HTERT RPE-1 (cell line): ENCODE data around the gene RTCA.
"Not testable (repeated sequence)": the region's sequence is repeated elsewhere in the genome, so short reads cannot be mapped to it uniquely, and the experiment has no call there.

Source experiments
- in situ Hi-C: fragments of 300-500 bp; cut with MboI; formaldehyde crosslinking; loops from 4 replicates; pipeline ENCODE4 v1.14.3; 2020; ENCODE audit warnings: low sequenced_read_pairs

RTCA gene

DNA sequence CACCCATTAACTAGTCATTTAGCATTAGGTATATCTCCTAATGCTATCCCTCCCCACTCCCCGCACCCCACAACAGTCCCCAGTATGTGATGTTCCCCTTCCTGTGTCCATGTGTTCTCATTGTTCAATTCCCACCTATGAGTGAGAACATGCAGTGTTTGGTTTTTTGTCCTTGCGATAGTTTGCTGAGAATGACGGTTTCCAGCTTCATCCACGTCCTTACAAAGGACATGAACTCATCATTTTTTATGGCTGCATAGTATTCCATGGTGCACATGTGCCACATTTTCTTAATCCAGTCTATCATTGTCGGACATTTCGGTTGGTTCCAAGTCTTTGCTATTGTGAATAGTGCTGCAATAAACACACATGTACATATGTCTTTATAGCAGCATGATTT is 7.6 kb upstream of the RTCA start:
- in situ Hi-C loops: not testable (repeated sequence)

DNA sequence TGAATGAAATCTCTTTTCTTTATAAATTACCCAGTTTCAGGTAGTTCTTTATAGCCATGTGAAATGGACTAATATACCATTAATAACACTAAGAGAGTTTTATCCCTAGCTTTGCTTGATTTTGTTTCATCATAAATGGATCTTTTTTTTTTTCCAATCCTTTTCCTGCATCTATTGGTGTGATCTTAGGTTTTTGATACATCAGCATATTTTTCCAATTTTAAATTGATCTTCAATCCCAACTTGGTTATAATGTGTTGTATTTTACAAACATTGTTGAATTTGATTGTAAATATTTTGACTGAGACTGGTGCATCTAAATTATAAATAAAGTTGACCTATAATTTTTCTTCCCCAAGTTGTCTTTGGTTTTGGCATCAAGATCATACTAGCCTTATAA is 4.3 kb upstream of the RTCA start:
- in situ Hi-C loops: no loop called here

DNA sequence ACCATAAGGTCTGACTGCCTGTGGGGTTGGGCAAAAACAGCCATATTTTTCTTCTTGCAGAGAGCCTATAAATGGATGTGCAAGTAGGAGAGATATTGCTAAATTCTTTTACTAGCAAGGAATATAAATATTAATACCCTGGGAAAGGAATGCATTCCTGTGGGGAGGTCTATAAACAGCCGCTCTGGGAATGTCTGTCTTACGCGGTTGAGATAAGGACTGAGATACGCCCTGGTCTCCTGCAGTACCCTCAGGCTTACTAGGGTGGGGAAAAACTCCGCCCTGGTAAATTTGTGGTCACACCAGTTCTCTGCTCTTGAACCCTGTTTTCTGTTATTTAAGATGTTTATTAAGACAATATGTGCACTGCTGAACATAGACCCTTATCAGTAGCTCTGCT is 1.9 kb upstream of the RTCA start:
- in situ Hi-C loops: not testable (repeated sequence)

DNA sequence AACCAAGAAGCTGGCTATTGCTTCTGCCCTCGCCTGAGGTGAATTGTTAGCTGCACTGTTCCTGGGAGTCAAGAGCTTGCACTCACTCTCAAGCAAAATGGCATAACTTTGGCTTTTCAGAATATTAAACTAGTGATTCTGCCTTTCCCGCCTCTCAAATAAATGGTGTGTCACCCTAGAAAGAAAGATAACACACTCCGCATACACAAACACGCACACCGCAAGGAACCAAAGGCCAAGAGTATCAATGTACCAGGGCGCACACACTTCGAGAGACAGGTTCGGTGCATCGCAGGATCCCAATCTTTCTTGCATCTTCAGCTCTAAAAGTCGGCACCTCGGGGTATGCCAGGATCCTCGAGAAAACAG is 470 bp upstream of the RTCA start:
- in situ Hi-C loops: no loop called here

DNA sequence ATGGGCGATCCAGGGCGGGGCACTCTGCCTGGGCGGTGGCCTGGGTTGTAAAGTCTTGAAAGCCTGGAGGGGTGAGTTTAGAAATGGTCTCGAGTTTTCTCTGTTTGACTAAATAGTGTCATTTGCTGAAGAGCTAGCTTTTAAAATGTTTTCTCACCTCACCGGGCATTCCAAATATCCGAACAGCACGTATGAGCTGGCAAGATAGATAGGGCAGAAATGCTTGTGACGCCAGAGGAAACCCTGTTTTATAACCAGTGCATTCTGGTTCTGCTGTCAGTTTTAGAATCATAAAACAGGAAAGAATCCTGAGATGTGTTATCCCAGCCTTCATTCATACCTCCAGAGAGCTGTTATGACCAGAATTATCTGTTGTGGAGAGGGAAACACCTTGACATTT is 725 bp downstream of the RTCA start:
- in situ Hi-C loops: no loop called here

DNA sequence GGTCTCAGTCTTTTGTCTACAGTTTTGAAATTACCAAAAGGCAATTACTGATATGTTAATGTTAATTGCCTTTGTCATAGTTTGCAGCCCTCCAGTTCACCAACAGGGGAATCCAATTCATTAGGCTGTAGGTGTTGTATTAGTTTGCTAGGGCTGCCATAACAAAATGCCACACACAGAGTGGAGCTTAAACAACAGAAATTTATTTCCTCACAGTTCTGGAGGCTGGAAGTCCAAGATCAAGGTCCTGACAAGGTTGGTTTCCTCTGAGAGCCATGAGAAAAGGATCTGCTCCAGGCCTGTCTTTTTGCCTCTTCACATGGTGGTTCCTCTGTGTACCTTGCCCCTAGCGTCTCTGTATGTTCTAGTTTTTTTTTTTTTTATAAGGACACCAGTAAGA is 1.3 kb downstream of the RTCA start:
- in situ Hi-C loops: no loop called here

DNA sequence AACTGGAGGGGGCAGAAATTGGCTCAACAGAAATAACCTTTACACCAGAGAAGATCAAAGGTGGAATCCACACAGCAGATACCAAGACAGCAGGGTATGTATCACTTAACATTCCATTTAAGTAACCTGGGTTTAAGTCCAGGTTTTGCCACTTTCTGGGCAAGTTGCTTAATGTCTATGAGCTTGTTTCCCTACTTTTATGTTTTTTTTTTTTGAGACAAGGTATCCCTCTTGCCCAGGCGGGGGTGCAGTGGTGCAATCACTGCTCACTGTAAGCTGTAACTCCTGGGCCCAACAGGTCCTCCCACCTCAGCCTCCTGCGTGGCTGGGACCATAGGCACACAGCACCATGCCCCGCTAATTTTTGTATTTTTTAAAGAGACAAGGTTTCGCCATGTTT is 2.2 kb downstream of the RTCA start:
- in situ Hi-C loops: no loop called here

DNA sequence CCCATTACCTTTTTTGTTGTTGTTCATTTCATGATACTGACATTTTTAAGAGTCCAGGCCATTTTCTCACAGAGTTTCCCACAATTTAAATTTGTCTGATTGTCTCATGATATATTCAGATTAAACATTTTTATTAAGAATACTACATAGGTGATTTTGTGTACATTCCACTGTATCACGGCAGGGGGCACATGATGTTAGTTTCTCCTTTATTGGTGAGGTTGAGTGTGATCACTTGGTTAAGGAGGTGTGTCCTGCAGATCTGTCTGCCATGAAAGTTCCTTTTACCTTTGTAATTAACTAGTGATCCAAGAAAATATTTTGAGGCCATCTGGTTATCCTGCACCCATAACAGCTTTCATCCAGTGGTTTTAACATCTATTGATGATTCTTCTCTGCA is 11.8 kb downstream of the RTCA start:
- in situ Hi-C loops: no loop called here

DNA sequence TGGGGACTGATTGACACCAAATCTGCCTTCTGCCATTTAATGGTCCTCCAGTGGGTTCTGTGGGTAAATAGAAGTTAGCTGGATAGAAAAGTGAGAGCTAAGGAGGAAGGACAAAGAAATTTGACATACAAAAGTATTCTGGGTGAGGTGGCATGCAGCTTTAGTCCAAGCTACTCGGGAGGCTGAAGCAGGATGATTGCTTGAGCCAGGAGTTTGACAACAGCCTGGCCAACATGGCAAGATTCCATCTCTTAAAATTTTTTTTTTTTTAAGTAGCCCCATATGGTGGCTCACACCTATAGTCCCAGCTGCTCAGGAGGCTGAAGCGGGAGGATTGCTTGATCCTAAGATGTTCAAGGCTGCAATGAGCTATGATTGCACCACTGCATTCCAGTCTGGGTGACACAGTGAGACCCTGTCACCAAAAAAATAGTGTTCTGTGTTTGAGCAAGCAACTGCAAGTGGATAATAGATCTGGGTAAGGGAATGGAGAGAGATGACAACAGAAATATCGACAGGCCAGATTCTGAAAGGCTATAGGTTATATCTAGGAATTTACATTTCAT is 13.4 kb downstream of the RTCA start:
- in situ Hi-C loops: no loop called here

DNA sequence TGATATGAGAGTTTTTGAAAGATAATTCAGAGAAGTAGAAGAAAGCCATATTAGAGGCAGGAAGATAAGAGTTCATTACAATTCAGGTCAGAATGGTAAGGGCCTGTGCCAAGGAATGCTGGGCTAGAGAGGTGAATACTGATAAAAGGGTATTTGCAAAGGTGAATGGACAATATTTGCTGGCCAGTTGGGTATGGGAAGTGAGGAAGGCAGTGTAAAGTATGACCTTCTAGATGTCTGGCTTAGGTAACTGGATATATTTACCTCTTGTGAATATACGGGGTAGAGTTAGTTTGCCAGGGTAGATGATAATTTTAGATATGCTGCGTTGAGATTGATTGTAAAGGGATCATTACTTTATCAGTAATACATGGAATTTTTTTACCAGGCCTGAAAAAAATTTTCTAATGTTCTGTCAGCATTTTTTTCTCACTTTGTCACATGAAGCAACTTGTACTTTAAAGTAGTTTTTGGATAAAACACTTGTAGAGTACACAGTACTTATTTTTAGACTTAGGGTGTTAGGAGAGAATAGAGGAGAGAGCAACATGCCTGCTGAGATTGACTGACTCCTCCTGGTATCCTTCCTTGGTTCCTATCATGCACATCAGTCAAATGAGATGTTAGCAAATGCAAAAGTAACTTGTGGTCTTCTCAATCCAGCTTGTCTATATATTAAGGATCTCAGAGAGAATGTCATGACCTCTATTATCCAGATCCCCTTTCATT is 14.1 kb downstream of the RTCA start:
- in situ Hi-C loops: no loop called here

DNA sequence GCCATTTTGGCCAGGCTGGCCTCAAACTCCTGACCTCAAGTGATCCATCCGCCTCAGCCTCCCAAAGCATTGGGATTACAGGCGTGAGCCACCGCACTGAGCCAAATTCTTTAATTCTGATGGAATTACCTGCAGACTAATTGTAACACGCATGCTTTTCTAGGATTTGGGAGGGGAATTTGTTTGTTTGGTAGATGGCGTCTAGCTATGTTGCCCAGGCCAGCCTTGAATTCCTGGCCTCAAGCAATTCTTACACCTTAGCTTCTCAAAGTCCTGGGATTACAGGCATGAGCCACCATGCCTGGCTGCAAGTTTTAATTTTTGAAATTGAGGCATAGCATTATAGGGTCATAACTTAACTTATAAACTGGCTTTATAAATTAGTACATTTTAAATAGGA is 18.6 kb downstream of the RTCA start:
- in situ Hi-C loops: no loop called here

DNA sequence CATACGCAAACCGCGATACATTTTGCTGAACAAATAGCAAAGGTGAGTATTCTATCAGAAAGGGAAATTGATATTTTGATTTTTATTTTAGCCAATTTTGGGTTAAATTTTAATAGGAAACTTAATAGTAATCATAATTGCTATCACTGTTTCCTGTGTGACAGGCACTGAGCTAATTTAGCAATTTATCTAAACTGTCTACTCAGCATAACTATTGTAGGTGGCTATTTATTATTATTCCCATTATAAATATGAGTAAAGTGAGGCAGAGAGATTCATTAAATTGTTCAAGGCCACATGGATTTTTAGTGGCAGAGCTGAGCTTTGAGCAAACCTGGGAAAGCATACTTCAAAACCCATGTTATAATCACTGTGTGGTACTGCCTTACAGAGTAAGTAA is 21.1 kb downstream of the RTCA start:
- in situ Hi-C loops: no loop called here

DNA sequence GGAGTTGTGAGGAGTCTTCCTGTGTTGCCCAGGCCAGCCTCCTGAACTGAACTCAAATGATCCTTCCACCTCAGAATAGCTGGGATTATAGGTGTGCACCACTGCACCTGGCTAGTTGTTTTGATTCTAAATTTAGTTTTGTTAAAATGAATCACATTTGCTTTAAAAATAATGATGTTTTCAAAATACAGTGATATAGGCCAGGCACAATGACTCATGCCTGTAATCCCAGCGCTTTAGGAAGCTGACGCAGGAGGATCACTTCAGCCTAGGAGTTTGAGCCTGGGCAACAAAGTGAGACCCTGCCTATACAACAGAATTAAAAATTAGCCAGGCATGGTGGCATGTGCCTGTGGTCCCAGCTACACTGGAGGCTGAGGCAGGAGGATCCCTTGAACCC is 24.3 kb downstream of the RTCA start:
- in situ Hi-C loops: no loop called here

DNA sequence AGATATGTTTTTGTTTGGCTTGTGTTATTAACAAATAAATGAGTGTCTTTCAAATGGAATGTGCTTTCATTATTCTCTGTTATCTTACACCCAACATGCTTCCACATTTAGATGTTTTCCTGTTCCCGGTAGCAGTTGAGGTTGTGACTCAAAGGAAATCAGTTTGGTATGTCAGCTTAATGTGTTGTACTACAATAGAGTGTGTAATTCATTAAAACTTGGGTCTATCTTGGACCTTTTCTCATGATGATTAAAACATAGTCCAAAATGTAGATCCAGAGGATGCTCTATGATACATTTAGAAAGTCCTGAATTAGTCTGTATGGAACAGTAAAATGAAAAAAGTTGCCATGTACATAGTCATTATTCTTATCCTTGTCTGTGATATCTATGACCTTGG is 26.7 kb downstream of the RTCA start:
- in situ Hi-C loops: no loop called here

DNA sequence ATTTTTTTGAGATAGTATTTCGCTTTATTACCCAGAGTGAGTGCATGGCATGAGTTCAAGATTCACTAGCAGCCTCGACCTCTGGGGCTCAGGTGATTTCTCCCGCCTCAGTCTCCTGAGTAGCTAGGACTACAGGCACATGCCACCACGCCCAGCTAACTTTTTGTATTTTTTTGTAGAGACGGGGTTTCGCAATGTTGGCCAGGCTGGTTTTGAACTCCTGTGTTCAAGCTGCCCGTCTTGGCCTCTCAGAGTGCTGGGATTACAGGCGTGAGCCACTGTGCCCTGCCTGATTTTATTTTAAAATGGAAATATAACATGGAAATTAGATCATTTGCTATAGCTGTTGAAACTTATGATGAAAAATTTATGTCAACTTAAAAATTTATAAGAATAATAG is 30.1 kb downstream of the RTCA start:
- in situ Hi-C loops: no loop called here

DNA sequence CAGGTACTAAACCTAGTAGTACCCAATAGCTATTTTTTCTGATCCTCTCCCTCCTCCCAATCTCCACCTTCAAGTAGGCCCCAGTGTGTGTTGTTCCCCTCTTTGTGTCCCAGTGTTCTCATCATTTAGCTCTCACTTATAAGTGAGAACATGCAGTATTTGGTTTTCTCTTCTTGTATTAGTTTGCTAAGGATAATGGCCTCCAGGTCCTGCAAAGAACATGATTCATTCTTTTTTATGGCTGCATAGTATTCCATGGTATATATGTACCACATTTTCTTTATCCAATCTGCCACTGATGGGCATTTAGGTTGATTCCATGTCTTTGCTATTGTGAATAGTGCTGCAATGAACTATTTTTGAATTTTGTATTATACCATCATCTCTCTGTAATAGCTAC is 31.0 kb downstream of the RTCA start:
- in situ Hi-C loops: not testable (repeated sequence)

DNA sequence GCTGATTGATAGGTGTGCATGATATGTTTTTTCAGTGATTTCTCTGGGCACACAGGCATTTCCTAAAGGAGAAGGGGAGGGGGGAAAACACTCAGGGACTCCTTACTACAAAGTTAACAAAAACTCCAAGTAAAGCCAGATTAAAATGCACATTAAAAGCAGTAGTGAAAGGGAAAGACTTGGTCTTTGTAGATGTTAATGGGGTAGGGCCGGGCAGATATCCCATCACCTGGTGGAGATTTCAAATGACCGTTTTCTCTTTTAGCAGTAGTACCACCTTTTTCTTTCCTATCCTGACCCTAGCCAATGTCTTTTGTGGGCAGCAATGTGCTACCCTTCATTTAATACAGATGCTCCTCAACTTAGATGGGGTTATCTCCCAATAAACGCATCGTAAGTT is 32.5 kb downstream of the RTCA start:
- in situ Hi-C loops: no loop called here

DNA sequence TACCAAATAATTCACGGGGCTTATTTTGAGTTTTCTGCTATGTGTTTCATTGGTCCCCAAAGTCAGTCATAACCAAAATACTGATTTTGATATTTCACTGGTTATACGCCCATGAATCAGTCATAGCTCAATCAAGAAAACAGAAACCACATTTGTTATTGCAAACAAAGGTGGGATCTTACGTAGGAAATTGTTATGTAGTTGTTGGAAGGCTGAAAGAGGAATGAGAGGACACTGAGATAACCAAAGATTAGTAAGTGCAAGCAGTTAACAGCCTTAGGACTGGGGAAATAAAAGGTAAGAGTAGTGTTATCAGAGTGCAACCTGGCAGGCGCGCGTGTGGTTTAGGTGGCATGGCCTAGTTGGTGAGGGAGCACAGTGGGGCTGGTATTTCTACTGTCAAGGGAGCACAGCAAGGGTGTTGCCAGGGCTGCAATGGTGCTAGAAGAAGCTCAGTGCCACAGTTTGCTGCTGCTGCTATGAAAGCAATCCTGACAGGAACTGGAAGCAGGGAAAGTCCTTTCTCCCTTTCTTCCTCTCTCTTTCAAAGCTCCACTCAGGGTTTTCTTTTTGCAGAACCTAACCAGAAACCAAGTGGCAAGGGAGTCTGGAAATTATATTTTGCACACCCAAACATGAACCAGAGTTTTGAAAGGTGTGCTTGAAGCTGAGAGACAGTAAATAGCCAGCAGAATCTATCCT is 33.7 kb downstream of the RTCA start:
- in situ Hi-C loops: no loop called here

DNA sequence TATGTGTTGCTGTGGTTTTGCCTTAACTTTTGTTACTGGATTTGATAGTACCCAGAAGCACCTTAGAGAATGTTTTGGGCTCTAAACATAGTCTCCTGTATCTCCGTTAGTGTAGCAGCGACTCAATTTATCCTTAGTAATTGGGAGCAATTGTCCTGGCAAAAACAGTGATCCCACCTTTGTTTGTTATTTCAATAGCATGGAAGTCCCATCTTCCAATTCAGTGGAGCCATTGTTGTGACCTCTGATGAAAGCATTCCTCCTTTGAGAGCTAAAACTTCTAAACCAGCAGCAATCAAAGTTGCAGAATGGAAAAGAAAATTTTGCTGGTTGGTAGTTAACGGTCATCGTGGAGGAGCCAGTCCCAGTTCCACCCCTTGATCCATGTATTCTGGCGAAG is 34.7 kb downstream of the RTCA start:
- in situ Hi-C loops: no loop called here

DNA sequence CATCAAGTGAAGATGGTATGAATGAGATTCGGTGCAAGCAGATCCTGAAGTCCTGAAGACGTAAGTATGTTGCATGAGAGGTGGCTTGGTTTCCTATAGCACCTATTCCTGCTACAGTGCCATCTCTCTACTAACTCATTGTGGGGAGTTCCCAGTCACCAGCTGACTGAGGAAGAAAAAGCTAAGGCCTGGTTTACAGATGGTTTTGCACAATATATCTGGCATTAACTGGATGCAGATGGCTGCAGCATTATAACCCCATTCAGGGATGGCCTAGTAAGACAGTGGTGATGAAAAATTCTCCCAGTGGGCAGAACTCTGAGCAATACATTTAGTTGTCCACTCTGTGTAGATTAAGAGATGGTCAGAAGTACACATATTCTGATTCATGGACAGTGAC is 36.7 kb downstream of the RTCA start:
- in situ Hi-C loops: no loop called here

DNA sequence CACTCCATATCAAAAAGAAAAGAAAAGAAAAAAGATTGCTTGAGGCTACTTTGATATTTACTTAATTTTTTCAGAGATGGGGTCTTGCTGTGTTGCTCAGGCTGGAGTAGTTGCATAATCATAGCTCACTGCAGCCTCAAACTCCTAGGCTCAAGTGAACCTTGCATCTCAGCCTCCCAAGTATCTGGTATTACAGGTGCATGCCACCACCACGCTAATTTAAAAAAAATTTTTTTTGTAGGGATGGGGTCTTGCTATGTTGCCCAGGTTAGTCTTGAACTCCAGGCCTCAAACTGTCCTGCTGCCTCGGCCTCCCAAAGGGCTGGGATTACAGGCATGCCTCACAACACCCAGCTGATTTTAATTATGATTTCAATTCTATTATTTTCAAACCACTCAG is 38.2 kb downstream of the RTCA start:
- in situ Hi-C loops: no loop called here

DNA sequence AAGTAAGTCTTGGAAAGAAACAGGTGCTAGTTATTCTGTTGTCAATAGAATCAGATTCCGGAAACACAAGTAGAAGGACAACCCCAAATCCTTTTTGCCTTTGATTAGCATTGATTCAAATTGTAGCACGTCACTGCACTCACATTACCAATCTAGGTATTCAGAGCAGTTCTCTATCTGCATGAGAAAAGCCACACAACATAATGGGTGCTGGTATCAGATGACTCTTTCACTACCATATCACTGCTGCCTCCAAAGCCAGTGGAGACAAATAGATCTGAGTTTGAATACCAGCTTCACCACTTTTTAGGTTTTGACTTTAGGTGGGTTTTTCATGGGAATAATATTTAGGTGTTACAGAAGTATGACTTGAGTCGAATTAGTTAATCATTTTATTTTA is 38.9 kb downstream of the RTCA start:
- in situ Hi-C loops: no loop called here

DNA sequence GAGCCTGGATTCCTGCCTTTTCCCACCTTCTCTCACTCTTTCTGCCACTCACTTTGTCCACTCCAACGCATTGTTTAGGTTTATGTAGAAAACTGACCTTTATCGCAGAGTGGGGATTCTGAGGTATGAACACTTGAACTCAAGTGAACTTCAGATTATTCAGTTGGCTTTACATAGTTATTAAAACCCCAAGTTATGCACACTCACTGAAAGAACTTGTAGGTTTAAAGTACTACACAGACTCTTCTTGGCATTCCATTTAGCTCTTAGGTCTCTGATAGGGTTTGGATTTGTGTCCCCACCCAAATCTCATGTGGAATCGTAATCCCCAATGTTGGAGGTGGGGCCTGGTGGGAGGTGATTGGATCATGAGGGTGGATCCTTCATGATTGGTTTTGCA is 39.9 kb downstream of the RTCA start:
- in situ Hi-C loops: no loop called here
